HepG2 (cell line): ENCODE data around the gene MYORG. TPM values are rescaled to one million over a fixed set of nuclear protein-coding genes. Genes with fewer than 3 reads are reported as not detected.

Experiments used
- ATAC-seq: fragments of 200-7000 bp; cut with Tn5 transposase; 3 replicates; pipeline ENCODE4 v1.9.1; 2020; ENCODE audit warnings: mild to moderate bottlenecking, moderate library complexity
- BruUV-seq: library from RNA; stranded (reverse); fragments of 400-500 nt; replicated peaks from 2 replicates; lab custom pipeline; 2021; lab: Mats Ljungman, UMichigan
- CTCF ChIA-PET: fragments of 300-600 bp; formaldehyde crosslinking; extraction: SDS; loops from one replicate; lab custom pipeline; 2021; ENCODE audit warnings: low total read pairs, inconsistent platforms, low intra/inter-chr PET ratio; lab: Yijun Ruan, JAX
- POLR2A ChIA-PET: fragments of 350-600 bp; sonication (Branson Sonifier 250); formaldehyde crosslinking; loops from one replicate; lab custom pipeline; 2020; ENCODE audit warnings: antibody characterized with exemption, inconsistent platforms; lab: Yijun Ruan, JAX
- DNase-seq: peaks from one replicate; pipeline ENCODE4 v3.0.0-alpha.2; 2015; ENCODE audit warnings: low spot score
- FAIRE-seq: peaks from 3 replicates; lab custom pipeline; 2011; peaks lifted over from hg19 to GRCh38; lab: Jason Lieb, UNC
- H2AFZ ChIP-seq: one replicate; pipeline ENCODE4 v1.6.1; 2011; ENCODE audit warnings: low read length, inconsistent platforms
- H3K27ac ChIP-seq: fragments of 300-600 bp; 3 replicates; pipeline ENCODE4 v1.8.0; 2011; ENCODE audit warnings: mixed run types, mild to moderate bottlenecking, mixed read lengths, low read length, inconsistent platforms; ENCODE audit not compliant: insufficient read depth; ENCODE audit errors: extremely low read length
- H3K27me3 ChIP-seq, 2 experiments: fragments of 200-600 bp in 1 of 2; 2 replicates in 1 of 2; 3 replicates in 1 of 2; pipeline versions ENCODE4 v1.6.0 to v1.8.0; 2011; ENCODE audit warnings: low read length in 2 of 2, mild to moderate bottlenecking in 2 of 2, moderate library complexity in 2 of 2, inconsistent platforms in 1 of 2; ENCODE audit not compliant: insufficient read depth in 2 of 2, control insufficient read depth in 1 of 2
- H3K36me3 ChIP-seq, 2 experiments: fragments of 200-600 bp in 1 of 2; replicated peaks in 1 of 2; 2 replicates in 1 of 2; 3 replicates in 1 of 2; pipeline versions ENCODE4 v1.5.1 to v1.8.0; 2011; ENCODE audit warnings: low read length in 2 of 2, inconsistent platforms in 1 of 2; ENCODE audit not compliant: insufficient read depth in 2 of 2, control insufficient read depth in 1 of 2
- H3K4me1 ChIP-seq: 2 replicates; pipeline ENCODE4 v1.5.1; 2012; ENCODE audit warnings: low read length, inconsistent platforms; ENCODE audit not compliant: insufficient read depth
- H3K4me2 ChIP-seq: 2 replicates; pipeline ENCODE4 v1.6.0; 2011; ENCODE audit warnings: low read depth, low read length, inconsistent platforms
- H3K4me3 ChIP-seq, 3 experiments: fragments of 200-600 bp in 1 of 3; sonication (generic), shearing (Covaris generic) in 1 of 3; replicated peaks in 1 of 3; 2 replicates each; pipeline ENCODE4 v1.5.1; 2011 to 2016; ENCODE audit warnings: low read length in 3 of 3, inconsistent platforms in 2 of 3, low read depth in 2 of 3, mild to moderate bottlenecking in 2 of 3, control low read depth in 1 of 3, mixed read lengths in 1 of 3; ENCODE audit not compliant: insufficient read depth in 1 of 3
- H3K79me2 ChIP-seq: one replicate; pipeline ENCODE4 v1.6.1; 2011; ENCODE audit warnings: low read length, inconsistent platforms; ENCODE audit not compliant: insufficient read depth
- H3K9ac ChIP-seq: 2 replicates; pipeline ENCODE4 v1.6.0; 2011; ENCODE audit warnings: mild to moderate bottlenecking, low read depth, low read length, inconsistent platforms; ENCODE audit not compliant: insufficient read depth
- H3K9me3 ChIP-seq: 2 replicates; pipeline ENCODE4 v1.5.1; 2012; ENCODE audit warnings: mild to moderate bottlenecking, low read length
- H4K20me1 ChIP-seq: 2 replicates; pipeline ENCODE4 v1.6.0; 2011; ENCODE audit warnings: inconsistent platforms, mild to moderate bottlenecking, low read length, moderate library complexity; ENCODE audit not compliant: insufficient read depth
- CHD4 ChIP-seq: fragments of 200-600 bp; sonication (generic); IDR thresholded peaks from 2 replicates; pipeline ENCODE4 v1.7.0; 2017; ENCODE audit warnings: mild to moderate bottlenecking, low read length, borderline replicate concordance
- GLMP ChIP-seq: sonication (generic); formaldehyde crosslinking; IDR thresholded peaks from 2 replicates; pipeline ENCODE4 v1.9.0; 2021; ENCODE audit warnings: missing genetic modification reagents, mild to moderate bottlenecking, borderline replicate concordance
- HDAC1 ChIP-seq: sonication (generic); formaldehyde crosslinking; IDR thresholded peaks from 2 replicates; pipeline ENCODE4 v1.5.1; 2020; ENCODE audit warnings: mild to moderate bottlenecking, missing genetic modification reagents
- HNF4G ChIP-seq, 2 experiments: sonication (generic) in 1 of 2; formaldehyde crosslinking in 1 of 2; IDR thresholded peaks; 2 replicates each; pipeline versions ENCODE4 v1.4.0 to v1.6.1; 2011 to 2020; ENCODE audit warnings: borderline replicate concordance in 2 of 2, low read depth in 2 of 2, mild to moderate bottlenecking in 2 of 2, low read length in 1 of 2, missing genetic modification reagents in 1 of 2, moderate library complexity in 1 of 2
- SOX5 ChIP-seq: IDR thresholded peaks from 2 replicates; pipeline ENCODE4 v1.6.1; 2016; ENCODE audit warnings: borderline replicate concordance
- TARDBP ChIP-seq: sonication (generic); formaldehyde crosslinking; IDR thresholded peaks from 2 replicates; pipeline ENCODE4 v1.8.0; 2022; ENCODE audit warnings: mild to moderate bottlenecking, missing genetic modification reagents
- THYN1 ChIP-seq: sonication (generic); formaldehyde crosslinking; IDR thresholded peaks from 2 replicates; pipeline ENCODE4 v1.8.1; 2023; ENCODE audit warnings: low read depth, mild to moderate bottlenecking, moderate library complexity, missing genetic modification reagents, borderline replicate concordance
- ZBTB1 ChIP-seq: sonication (generic); formaldehyde crosslinking; IDR thresholded peaks from 2 replicates; pipeline ENCODE4 v1.4.0; 2020; ENCODE audit warnings: missing genetic modification reagents, borderline replicate concordance
- ZEB1 ChIP-seq: IDR thresholded peaks from 2 replicates; pipeline ENCODE4 v1.6.1; 2012; ENCODE audit warnings: mild to moderate bottlenecking, low read depth, inconsistent platforms; ENCODE audit not compliant: insufficient replicate concordance
- ZFX ChIP-seq: sonication (generic); formaldehyde crosslinking; IDR thresholded peaks from 2 replicates; pipeline ENCODE4 v1.4.0; 2020; ENCODE audit warnings: mild to moderate bottlenecking, low read depth, missing genetic modification reagents, moderate library complexity
- ZNF10 ChIP-seq: sonication (generic); formaldehyde crosslinking; IDR thresholded peaks from 2 replicates; pipeline ENCODE4 v1.4.0; 2020; ENCODE audit warnings: mild to moderate bottlenecking, low read depth, missing genetic modification reagents, borderline replicate concordance
- ZNF224 ChIP-seq: sonication (generic); formaldehyde crosslinking; IDR thresholded peaks from 2 replicates; pipeline ENCODE4 v1.5.0; 2020; ENCODE audit warnings: mild to moderate bottlenecking, missing genetic modification reagents
- ZNF644 ChIP-seq: IDR thresholded peaks from 2 replicates; pipeline ENCODE4 v1.6.1; 2016; ENCODE audit warnings: low read depth
- ZNF766 ChIP-seq: sonication (generic); formaldehyde crosslinking; IDR thresholded peaks from 2 replicates; pipeline ENCODE4 v1.5.0; 2020; ENCODE audit warnings: missing genetic modification reagents, borderline replicate concordance
- ZNF788 ChIP-seq: sonication (generic); formaldehyde crosslinking; IDR thresholded peaks from 2 replicates; pipeline ENCODE4 v1.5.0; 2020; ENCODE audit warnings: mild to moderate bottlenecking, missing genetic modification reagents, borderline replicate concordance
- ZSCAN9 ChIP-seq: IDR thresholded peaks from 2 replicates; pipeline ENCODE4 v1.6.1; 2016; ENCODE audit warnings: borderline replicate concordance
- WGBS: methylation state at CpG from one replicate; pipeline ENCODE4 v1.1.6; 2017; ENCODE audit warnings: low lambda C conversion rate; 5-methylcytosine and 5-hydroxymethylcytosine counted together
- in situ Hi-C: cut with HindIII; loops from 2 replicates; pipeline ENCODE4 v1.10.0; 2017; ENCODE audit warnings: low pct_unique_long_range_greater_than_20kb; ENCODE audit not compliant: extremely low pct_ligation_motif_present
- intact Hi-C: fragments of 100-400 bp; cut with micrococcal nuclease; formaldehyde crosslinking; loops from one replicate; pipeline ENCODE4 v1.10.0; 2022; ENCODE audit not compliant: unreplicated experiment
- polyA plus RNA-seq, 8 experiments: library from polyadenylated mRNA; depleted of rRNA in 3 of 8; stranded (reverse) in 7 of 8; unstranded in 1 of 8; fragments of >200 nt; fragmentation: Illumina TruSeq in 4 of 8; extraction: Trizol in 4 of 8; gene quantifications; 2 replicates each; pipeline versions ENCODE4 v1.2.1 to v1.2.3, GENCODE V29; 2011 to 2016; ENCODE audit warnings: low read depth in 4 of 8, missing spikeins in 1 of 8, mixed read lengths in 1 of 8; ENCODE audit not compliant: insufficient read depth in 1 of 8
- total RNA-seq, 5 experiments: library from RNA; depleted of rRNA; stranded (reverse); fragments of >200 nt; fragmentation: Illumina TruSeq; extraction: Trizol; gene quantifications; 2 replicates each; pipeline ENCODE4 v1.2.3, GENCODE V29; 2016; ENCODE audit warnings: low read depth in 1 of 5
- TF ChIP-seq, protein P1 (sequence below): sonication (generic); formaldehyde crosslinking; conservative IDR thresholded peaks from 2 replicates; pipeline ENCODE4 v1.4.0; 2020; ENCODE audit warnings: mild to moderate bottlenecking, missing genetic modification reagents, moderate library complexity

MYORG gene
- total and polyA plus RNA-seq, 2 of the 13 experiments (the other 11 are each of a cell fraction or from before 2014, with no cell fraction given) = 11.1 to 22.4 TPM

- TF ChIP-seq TARDBP (CRISPR knock-in tag) (no peak), ZFX (CRISPR knock-in tag) (peak; percentile 39), ZNF788 (peak; percentile 30; the same call in 1 of the 2 replicates), SOX5 (CRISPR knock-in tag) (no peak), HDAC1 (no peak), ZBTB1 (CRISPR knock-in tag) (no peak)
These were observed 29.6 kb downstream of the MYORG start (continued) for GRCh38 chr9:34346873-34347799.

- peaks cover 55% of the 10 kb centered on the region for H3K4me1 ChIP-seq
- H3K27ac ChIP-seq = peak overlapping the region; percentile 47
- no peak overlapping the region for H3K4me2 ChIP-seq
- H2AFZ ChIP-seq = no peak overlapping the region
- no peaks in the 10 kb centered on the region for H4K20me1 ChIP-seq
- H3K9ac ChIP-seq = no peak overlapping the region
- no peaks in the 10 kb centered on the region for H3K9me3 ChIP-seq
- DNase-seq (no peak), FAIRE-seq (no peak), ATAC-seq (no peak)
- H3K4me3 ChIP-seq = no peak overlapping the region
- H3K79me2 ChIP-seq = no peaks in the 10 kb centered on the region
- ChIA-PET CTCF (no interaction called here), POLR2A (interaction anchor here (1.0 to 2.8 kb wide), 3 partner anchors 9 to 36 kb away, joined by 5 to 7 read pairs (median 5); partner anchors contain the start of gene MYORG)
- in situ Hi-C loops (no loop called here), intact Hi-C loops (no loop called here)
- 86% methylated on average over 1 of the region's 1 CpG for WGBS
- H3K36me3 ChIP-seq = peaks cover 11 to 16% of the 10 kb centered on the region in 2 experiments
- no peaks in the 10 kb centered on the region for H3K27me3 ChIP-seq
- no TSS peak for BruUV-seq
- no peak for TF ChIP-seq HNF4G (IDR thresholded peaks at IDR 0.05; ENCODE audit: borderline replicate concordance, low read depth, low read length)
- no peak for TF ChIP-seq HNF4G (CRISPR knock-in tag; IDR thresholded peaks at IDR 0.05; ENCODE audit: borderline replicate concordance, low read depth)
- no peak for TF ChIP-seq ZNF644
- TF ChIP-seq ZNF224 (CRISPR knock-in tag) = no peak
- no peak for TF ChIP-seq GLMP (CRISPR knock-in tag)
- no peak for TF ChIP-seq CHD4
- no peak for TF ChIP-seq ZNF766 (CRISPR knock-in tag)
- no peak for TF ChIP-seq ZEB1
- no peak for TF ChIP-seq THYN1 (CRISPR knock-in tag)
- TF ChIP-seq ZNF10 (CRISPR knock-in tag) = no peak
- TF ChIP-seq, protein P1, sequence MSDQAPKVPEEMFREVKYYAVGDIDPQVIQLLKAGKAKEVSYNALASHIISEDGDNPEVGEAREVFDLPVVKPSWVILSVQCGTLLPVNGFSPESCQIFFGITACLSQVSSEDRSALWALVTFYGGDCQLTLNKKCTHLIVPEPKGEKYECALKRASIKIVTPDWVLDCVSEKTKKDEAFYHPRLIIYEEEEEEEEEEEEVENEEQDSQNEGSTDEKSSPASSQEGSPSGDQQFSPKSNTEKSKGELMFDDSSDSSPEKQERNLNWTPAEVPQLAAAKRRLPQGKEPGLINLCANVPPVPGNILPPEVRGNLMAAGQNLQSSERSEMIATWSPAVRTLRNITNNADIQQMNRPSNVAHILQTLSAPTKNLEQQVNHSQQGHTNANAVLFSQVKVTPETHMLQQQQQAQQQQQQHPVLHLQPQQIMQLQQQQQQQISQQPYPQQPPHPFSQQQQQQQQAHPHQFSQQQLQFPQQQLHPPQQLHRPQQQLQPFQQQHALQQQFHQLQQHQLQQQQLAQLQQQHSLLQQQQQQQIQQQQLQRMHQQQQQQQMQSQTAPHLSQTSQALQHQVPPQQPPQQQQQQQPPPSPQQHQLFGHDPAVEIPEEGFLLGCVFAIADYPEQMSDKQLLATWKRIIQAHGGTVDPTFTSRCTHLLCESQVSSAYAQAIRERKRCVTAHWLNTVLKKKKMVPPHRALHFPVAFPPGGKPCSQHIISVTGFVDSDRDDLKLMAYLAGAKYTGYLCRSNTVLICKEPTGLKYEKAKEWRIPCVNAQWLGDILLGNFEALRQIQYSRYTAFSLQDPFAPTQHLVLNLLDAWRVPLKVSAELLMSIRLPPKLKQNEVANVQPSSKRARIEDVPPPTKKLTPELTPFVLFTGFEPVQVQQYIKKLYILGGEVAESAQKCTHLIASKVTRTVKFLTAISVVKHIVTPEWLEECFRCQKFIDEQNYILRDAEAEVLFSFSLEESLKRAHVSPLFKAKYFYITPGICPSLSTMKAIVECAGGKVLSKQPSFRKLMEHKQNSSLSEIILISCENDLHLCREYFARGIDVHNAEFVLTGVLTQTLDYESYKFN (CRISPR knock-in tag) = no peak
- no peak for TF ChIP-seq ZSCAN9 (CRISPR knock-in tag)
These were observed 33.1 kb downstream of the MYORG start for GRCh38 chr9:34343605-34344004.
